Stimulated activated CD8-positive, alpha-beta memory T cell treated with anti-CD3 and anti-CD28 coated beads, Interleukin-12 subunit alpha, Interleukin-12 subunit beta, amount 100 ng/mL, for 24 hours (primary cell): ENCODE data around the gene ACADS.

Source experiments
- DNase-seq: peaks from one replicate; pipeline ENCODE4 v3.0.0-alpha.2; 2020; ENCODE audit errors: extremely low read depth

Gene ACADS

GRCh38 chr12:120757226-120757742 is 31.7 kb downstream of the ACADS start:
- no peak for DNase-seq

GRCh38 chr12:120757949-120758348 is 32.3 kb downstream of the ACADS start:
- DNase-seq = no peak

DNA sequence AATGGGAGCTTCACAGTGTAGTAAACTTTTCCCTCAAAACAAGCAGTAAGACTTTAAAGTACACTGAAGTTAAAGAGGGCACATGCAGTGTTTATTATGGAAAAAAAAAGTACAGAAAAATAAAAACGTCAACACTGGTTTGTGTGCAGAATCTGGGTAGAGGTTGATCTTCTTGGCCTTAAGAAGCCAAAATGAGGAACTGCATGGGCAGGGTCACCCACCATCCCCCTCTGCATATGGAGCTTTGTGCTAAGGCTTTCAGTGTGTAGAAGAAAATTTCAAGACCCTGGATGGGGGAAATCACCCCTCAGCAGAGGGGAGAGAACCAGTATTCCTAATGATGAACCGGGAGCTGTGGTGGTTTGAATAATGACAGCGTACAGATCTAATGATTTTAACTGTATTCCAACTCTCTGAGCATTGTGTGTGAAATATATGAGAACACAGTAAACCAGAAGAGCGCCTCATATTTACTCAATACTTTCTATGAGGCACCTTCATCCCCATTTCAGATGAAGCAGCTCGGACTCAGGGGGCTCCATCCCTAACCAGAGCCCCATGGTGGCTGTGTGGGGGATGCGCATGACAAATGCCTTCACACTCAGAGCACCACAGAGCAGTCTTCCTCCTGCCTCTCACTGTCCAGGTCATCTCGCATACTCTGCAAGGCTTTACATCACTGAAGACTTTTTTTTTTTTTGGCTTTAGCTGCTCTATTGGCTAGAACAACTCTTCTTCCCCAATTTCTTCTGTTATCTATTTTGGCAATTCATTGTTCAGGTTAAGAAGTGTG is 33.4 kb downstream of the ACADS start:
- DNase-seq = no peak

DNA sequence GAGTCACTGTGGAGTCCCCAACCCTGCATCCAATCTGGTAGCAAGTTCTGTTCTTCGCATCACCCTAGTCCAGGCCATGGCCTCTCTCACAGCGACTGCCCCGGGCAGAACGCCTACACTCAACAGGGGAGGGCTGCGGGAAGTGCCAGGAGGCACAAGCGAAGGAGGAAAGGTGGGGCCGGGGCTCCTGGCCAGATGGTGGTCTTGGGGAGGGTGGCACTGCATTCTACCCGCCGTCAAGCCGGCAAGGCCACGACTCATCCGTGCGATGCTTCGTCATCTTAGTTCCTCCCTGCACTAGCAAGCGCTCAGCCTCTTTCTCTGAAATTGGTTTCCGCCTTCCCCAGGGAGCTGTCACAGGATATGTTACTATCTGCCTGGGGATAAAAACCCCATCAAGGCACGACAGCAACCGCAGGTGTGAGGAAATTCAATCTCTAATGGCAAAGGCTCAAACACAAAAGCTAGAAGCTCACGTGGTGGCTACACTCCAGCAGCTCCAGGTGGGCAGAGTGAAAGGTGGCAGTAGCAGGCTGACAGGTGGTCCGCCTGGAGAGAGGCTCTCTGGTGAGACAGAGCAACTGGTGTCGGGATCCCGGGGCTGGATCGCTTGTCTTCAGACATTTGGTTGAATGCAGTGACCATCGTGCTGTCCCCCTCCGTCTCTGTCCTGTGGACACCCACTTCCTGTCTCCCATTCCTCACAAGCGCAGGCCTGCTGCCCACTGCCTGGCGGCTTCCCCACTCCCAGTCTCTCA is 34.1 kb downstream of the ACADS start:
- DNase-seq = no peak

DNA sequence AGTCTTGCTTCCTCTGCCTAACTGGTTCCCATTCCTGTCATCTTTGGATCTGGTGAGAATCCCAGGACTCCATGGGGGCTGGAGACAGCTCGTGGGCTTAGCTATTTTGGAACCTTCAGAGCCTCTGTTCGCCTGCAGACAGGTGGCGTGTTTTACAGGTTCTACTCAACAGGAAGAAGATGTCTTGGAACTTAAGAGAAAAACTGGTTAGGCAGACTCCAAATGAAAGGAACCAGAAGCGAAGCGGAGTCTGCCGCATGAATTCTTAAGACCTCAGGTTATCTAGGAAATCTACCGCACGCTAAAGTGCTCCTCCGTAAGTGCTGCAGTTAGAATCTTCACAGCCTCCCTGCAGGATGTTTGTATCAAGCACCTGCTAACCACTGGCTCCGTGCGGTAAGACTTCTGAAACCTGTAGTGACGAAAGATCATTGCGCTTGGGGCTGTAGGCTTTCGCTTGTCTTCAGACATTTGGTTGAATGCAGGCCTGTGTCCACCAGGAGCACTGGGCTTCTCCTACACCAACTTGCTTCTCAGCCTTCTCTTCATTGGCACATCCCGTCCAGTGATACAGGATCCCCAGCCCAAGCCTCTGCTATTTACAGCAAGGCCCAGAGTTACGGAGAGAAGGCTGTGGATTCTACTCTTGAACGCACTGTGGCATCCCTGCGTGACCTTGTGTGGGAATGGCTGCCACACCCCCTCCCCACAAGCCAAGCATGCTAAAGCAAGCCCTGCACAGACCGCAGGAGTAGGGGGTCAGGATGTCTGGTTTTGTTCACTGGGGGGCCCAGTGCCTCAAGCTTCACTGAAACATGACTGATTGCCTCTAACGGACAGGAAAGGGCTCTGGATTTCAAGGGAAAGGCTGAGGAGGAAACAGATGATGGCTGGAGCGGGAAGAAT is 35.0 kb downstream of the ACADS start:
- no peak for DNase-seq

DNA sequence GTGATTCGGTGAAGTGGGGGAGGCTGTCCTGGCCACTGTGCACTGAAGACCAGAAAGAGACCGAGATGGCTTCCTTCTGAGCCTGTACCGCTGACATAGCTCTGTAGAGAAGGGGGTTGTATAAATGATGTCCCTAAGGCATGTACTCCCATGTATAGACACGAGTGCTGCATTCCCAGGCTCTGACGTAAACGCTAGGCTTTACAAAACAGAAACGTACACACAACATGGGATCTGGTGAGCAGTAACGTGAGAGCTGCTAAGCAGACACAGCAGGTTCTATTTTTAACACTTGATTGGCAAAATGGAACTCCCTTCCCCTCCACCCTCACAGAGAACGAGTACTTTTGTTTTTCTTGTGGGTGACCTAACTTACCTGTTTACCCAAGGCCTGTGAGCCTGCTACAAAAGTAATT is 35.9 kb downstream of the ACADS start:
- DNase-seq = no peak

DNA sequence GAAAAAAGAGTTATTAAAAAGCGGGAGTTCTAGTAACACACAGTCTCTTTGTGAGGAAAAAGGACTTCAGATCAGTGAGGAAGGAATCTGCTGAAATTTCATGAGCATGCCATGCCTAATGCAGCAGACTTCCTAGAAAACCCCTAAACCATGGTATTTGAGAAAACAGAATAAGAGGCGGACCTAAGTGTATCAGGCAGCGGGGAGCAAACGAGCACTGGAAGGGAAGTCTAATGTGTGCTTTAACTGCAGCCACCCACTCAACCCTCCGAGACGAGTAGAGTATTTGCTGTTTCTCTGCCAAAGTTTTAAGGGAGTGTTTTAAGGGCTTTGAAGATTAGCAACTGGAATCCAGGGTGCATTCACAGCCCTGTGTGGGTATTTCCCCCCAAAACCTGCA is 36.5 kb downstream of the ACADS start:
- DNase-seq = no peak

DNA sequence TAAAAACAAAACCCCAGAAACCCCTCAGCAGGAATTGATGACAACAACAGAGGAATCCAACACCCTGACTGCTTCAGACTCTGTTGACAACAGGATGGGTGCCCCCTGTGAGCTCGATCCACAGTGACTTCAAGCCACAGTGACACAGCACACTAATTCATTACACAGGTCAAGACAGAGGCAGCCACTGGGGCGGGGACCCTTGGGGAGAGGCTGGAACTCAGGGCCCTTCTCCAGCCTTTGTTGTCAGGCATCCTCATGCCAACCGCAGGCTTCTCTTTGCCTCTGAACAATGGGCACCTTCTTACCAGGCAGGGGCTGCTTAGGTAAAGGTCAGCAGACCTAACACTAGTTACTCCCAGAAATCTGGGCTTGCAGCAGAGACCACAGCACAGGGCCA is 37.6 kb downstream of the ACADS start:
- DNase-seq = no peak

GRCh38 chr12:120764816-120765215 is 39.2 kb downstream of the ACADS start:
- DNase-seq = no peak

DNA sequence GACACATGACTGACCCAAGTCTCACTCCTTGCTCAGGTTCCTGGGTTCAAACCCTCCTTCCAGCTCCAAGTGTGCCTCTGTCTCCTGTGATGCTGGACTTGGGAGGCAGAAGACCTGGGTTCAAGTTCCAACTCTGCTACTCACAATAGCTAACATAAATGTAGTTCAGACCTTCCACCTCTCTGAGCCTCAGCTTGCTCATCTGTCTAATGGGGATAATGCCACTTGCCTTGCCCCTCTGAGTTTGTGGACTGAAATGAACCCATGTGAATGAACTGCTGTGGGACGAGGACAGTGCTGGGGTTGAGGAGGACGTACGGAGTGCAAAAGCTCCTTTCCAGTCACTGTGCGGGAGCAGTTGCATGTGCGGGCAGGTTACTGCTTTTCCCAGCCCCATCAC is 40.9 kb downstream of the ACADS start:
- DNase-seq = no peak

DNA sequence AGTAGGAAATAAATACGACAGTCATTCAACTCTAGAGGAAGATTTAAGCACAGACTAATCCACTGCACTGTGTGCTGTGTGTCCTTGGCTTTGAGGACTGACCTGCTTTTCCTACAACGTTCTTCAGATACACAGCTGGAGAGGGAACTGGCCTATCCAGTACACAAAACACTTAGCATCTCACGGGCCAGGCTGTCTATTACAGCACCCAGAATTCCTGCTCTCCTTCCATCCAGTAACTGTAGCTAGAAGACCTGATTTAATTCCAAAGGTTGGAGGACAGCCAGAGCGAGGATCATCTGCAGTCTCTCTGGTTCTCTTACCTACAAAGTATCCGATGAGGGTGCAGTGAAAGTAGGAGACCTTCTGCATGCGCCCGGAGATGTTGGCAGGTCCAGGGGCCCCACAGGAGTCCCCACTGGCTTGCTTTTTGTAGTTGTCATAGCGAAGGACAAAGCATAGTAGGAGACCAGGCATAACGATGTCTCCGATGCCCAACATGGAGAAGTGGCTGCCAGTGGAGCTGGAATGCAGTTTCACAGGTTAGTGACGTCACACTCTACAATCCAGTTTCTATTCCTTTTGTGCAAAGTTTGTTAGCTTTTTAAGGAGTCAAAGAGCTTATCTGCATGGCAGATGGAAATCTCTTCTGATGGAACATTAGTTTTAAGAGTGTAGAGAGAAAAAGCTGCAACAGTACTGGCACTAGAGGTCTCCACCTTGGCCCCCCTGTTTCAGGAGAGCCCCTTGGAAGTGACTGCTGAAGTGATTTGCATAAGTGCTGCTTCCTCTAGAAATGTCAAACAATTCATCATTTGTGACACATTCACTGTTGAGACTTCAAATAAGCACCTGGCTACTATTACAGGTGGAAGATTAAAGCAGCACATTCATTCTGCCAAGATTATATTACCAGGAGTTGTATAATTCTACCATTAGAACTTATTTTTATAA is 41.7 kb downstream of the ACADS start:
- no peak for DNase-seq

DNA sequence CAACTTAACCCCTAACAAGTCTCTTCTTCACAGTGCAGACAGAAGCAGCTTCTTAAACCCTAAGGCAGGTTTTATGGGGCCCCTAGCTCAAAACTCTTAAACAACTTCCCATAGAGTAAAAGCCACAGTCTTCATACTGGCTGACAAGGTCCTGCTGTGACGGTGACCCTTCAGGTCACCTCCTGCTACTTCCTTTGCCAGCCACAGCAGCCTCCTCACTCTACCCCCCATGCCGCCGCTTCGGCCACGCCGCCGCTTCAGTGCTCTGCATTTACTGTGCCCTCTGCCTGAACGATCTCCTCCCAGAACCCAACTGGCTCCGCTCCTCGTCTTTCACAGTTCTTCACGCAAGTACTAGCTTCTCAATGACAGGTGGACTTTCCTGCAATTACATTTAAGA is 45.5 kb downstream of the ACADS start:
- DNase-seq = no peak

DNA sequence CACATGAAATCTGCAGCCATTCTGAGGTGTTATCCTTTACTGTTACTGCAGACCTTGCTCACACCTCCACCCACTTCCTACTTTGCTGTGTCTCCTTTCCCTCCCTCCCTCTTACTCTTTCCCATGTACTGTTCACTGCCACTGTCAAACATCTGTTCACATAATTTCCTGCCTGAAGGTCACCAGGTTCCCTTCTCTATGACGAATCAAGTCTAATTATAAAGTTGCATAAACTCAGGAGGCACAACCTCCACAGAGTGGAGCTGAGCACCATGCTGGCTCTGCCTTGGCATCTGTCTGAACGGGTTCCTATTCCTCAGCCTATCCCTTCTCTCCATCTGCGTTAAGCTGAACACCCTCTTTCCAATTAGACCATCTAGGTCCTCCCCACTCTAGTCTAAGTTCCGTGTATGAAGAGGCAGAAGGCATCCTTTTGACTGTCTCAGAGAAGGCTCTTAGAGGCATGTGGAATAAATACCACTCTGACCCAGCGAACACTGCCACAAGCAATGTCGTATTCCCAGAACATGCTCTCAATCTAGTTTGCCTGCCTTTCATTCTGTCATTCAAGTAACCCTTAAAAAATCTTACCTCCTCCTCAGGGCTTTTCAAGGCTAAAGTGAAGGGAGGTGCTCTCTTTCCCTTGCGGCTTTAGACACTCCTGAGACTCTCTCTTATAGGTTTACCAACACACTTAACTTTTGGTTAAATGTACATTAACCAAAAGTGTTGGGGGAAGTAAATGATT is 48.7 kb downstream of the ACADS start:
- DNase-seq = no peak

DNA sequence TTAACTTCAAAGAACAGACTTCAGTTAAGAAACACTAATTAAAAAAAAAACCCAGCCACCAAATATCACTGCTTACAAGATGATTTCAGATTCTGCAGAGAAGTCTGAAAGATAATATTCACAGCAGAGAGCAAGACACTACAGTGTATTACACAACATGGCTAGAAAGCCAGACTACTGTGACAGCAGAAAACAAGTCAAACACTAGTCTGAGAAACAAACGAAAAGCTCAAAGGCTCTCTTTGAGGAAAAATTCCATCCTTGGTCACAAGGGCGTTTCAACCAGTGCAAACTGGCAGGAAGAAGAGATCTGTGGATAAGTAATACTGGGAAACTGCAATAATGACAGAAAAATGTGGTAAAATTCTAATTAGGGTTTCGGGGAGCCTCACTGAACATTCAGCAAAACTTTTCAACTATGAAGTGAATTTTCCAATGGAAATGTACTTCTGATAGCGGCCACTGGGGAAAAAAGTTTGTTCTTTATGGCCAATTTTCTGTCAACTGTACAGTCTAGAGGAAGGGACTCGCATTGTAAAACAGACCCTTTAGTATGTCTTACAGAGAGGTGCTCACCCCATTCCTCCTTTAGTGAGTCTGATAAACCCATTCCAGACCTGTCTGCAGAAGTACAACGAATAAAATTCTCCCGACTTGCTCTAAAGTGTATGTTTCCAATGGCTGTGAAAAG is 50.4 kb downstream of the ACADS start:
- DNase-seq = no peak

- no peak for DNase-seq
Observed at GRCh38 chr12:120783197-120783596, 57.6 kb downstream of the ACADS start.

DNA sequence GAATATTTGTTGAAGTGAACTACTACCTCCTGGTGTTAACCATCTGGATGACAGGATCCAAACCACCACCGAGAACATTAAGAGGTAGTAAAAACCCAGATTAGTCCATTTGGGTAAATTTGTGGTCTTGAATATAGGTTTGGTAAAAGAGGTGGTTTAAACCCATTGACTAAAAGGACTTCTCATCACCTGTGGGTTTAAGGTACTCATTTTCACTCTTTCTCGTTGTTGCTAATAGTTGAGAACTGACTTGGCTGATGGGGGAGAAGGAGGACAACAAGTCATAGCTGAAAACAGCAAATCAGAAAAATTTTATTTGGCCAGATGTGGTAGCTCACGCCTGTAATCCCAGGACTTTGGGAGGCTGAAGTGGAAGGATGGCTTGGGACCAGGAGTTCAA is 59.2 kb downstream of the ACADS start:
- no peak for DNase-seq

GRCh38 chr12:120787889-120788288 is 62.3 kb downstream of the ACADS start:
- no peak for DNase-seq
